GM21723 (cell line): Measurements from ENCODE around the gene STKLD1.
"Not testable (repeated sequence)": the region's sequence is repeated elsewhere in the genome, so short reads cannot be mapped to it uniquely, and the experiment has no call there.

Source experiments
- ATAC-seq: cut with Tn5 transposase; IDR thresholded peaks from one replicate; pipeline ENCODE4 v1.9.1; 2021; ENCODE audit warnings: mild to moderate bottlenecking, moderate library complexity; ENCODE audit not compliant: unreplicated experiment

STKLD1 gene

DNA sequence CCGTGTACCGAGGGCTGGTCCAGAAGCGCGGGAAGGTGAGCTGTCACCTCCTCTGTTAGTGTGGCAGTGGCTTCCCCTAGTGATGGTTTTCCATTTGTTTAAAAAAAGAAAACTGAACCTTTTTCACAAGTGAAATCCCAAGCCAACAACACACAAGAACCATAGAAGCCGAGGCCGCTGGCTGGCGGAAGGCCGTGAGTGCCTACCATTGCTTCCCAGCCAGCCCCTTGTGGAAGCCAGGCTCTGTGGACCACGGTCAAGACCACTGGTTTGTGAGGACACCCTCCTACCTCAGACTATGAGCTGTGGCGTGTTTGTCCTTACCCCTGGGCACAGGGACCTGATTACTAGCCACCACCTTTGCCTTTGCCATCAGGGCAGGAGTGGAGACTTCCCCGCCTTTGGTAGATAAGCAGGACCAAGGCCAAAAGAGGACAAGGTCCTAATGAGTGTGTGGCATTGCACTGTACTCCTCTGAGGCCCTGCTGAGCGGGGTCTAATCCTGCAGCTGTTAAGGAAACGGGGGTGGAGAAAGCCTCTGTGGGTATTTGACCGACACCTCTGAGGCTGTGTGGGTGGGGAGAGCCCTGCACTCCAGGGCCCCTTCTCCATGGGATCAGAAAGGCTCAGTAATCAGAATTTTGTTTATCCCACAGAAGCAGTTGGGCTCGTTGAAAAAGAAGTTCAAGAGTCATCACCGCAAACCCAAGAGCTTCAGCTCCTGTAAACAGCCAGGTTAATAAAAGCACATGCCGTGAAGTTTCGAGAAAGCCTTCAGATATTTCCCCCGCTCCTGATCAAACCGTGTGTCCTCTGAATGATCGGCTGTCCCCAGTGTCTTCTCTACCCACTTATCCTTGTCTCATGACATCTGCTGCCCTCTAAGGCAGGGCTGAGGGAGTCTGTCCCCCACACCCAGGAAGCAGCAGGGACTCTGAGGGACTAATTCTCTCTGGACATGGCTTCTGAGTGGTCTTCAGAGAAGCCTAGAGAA is 15.5 kb upstream of the STKLD1 start:
- no peak for ATAC-seq

DNA sequence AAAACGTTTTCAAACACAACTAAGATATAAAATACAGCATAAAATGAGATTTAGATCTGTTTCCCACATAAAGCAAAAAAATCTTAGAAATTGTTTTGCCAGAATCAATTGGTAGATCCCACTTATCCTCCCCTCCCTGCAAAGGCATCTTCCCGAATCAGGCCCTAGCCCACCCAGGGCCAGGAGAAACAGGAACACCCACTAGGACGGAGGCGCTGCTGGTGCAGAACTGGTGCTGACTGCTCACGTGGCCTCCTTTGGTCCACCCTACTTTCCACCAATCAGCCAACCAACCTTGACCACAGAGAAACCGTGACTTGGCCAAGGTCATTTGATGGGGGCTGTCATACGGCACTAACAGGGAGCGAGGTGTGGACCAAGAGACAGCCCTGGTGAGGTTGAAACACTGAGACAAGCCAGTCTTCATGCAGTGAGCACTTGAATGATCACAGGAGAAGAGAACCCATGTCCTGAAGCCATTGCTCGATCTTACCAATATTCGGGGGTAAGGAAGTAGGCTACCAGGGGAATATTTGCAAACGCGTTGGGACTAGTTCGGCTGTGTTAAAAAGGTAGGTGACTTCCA is 14.6 kb upstream of the STKLD1 start:
- no peak for ATAC-seq

GRCh38 chr9:133362359-133363044 is 13.7 kb upstream of the STKLD1 start:
- no peak for ATAC-seq

- ATAC-seq: no peak
These were observed 9.7 kb upstream of the STKLD1 start for GRCh38 chr9:133366435-133366834.

DNA sequence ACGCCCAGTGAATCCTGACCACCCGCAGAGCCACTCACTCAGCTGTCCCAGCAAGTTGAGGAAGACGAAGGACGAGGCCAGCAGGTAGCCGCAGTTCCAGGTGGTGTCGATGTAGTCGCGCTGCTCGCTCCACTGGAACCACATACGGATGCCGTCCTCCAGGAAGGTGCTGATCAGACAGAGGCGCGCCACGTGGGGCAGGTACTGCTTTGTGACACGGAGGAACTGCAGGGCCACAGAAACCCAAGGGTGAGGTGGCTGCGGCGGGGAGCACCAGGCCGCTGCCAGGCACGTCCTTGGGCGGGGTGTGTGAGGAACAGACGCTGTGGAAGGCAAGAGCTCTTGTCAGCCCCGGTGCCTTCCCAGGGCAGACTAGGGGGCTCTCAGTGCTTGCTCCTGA is 8.9 kb upstream of the STKLD1 start:
- no peak for ATAC-seq

- ATAC-seq: no peak
These were observed 8.4 kb upstream of the STKLD1 start for GRCh38 chr9:133367778-133368177.

DNA sequence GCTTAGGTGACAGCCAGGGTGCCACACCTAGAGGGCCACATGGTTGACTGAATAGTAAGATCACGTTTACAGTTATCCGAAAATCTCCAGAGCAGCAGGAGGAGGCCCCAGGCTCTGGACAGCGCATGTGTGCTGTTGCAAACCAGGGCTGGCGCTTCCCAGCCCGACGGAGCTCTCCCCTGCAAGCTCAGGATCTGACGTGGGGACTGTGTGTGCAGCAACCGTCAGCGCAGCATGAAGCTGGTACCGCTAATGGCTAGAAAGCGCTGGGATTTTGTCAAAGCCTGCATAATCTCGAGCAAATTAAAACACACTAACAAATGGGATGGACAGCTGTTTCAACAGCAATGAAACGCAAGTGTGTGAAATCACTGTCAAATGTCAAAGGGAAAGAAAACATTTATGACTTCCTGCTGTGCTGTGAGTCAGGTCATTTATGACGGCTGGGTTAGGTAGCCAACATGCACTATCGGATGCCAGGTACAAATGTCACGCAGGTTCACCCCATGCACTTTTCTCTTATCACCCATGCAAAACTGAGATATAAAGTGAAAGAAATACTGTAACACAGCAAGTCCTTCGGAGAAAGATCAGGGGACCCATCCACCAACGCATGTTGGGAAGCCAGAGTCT is 7.8 kb upstream of the STKLD1 start:
- ATAC-seq: no peak

DNA sequence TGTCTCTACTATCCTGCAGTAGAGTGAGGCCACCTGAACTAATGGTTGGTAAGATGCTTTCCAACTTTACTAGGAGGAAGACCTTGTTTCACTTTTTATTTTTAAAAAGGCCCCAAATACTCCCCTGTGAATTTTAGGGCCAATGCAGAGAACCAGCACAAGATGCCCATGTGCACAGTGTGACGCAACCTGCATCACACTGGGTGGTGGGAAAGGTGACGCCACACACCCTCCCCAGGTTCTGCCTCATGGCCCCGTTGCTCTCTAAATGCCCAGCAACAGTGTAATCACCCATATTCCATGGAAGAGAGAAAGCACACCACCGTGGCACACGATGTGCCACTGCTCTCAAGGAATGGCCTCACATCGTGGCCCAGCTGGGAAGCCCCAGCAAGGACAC is 6.7 kb upstream of the STKLD1 start:
- no peak for ATAC-seq

- ATAC-seq: no peak
These were observed 6.2 kb upstream of the STKLD1 start for GRCh38 chr9:133369933-133370332.

DNA sequence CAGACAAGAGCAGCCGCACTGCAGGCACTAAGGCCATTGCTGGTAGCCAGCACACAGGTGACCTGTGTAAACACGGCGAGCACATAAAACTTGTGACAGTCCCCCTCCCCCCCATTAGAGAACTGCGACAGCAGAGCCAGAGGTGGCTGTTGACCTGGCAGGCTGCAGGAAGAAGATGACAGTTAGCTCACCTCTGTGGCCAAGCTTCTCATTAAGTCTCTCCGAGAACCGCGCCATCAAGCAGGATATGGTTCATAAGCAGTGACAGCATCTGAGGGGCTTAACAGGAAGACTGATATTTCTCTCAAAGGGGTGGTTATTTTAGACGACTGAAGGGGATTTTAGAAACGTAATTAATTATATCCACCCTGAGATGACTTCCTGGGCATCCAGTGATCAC is 5.5 kb upstream of the STKLD1 start:
- ATAC-seq: no peak

- ATAC-seq: no peak
These were observed 4.9 kb upstream of the STKLD1 start for GRCh38 chr9:133371261-133371711.

DNA sequence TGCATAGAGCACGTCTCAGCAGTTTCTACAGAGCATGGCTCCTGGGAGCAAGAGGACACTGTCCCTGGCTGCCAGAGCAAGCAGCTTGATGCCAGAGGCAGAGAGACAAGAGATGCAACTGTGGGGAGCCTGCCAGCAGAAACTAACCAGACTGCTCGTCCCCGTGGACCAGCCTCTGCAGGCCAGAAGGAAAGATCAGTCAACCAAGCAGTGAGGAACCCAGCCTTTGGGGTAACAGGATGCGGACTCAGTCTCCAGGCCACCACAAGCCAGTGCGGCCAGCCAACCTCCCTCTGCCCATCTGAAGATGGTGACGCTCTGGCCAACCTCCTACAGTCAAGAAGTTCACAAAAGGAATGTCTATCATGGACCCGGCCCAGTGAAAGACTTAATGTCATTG is 4.0 kb upstream of the STKLD1 start:
- ATAC-seq: no peak

DNA sequence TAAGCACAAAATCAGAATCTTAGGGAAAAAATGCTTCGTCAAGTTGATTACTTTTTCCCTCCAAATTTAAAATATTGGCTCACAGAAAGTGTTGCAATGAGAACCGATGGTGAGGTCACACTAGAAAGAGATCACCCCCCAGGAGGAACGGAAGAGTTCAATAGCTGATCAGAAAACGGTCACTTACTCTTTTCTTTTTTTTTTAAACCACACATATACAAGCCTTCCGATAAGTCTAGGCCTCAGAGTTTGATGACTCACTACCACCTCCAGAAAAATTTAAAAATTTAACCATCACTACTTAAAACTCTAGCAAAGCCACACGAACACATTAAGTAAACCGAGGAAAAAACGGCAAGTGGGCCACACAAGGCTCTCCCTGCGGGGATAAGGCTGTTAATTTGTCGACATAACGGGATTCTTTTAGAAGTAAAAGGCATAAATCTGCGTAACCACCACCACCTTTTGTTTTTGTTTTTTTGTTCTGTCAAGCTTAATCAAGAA is 1.5 kb upstream of the STKLD1 start:
- no peak for ATAC-seq

DNA sequence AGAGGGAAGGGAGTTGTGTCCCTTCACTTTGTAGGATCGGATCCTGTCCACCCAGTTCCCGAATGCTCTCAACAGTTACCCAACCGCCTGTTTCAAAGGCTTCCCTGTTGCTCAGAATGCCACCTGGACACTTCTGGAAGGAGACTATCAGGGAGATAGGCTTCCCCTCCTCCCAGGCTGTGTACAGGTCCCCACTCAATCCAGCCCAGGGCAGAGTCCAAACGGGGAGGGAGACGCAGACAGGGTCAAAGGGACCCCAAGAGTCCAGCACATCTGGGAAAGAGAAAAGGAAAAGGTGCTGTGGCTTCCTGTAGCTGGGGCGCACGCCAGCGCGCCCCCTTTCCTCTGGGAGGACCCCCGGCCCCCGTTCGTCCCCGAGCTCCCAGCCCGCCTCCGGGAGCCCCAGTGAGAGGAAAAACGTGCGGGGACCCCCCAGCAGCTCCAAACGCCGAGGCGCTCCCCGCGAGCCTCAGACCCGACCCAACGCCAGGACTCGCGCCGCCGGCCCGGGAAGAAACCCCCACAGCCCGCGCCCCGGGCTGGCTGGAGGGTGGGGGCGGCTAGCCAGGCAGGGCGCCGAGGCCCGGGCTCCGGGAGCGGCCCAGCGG is 946 bp upstream of the STKLD1 start:
- peak; percentile 23 for ATAC-seq

DNA sequence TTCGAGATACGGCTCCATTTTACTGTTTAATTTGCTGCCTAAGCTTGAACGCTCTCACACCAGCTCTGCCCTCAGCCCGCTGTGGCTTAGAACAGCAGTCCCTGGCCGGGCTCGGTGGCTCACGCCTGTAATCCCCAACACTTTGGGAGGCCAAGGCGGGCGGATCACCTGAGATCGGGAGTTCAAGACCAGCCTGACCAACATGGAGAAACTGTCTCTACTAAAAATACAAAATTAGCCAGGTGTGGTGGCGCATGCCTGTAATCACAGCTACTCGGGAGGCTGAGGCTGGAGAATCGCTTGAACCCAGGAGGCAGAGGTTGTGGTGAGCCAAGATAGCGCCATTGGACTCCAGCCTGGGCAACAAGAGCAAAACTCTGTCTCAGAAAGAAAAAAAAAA is 1.1 kb downstream of the STKLD1 start:
- ATAC-seq: not testable (repeated sequence)

GRCh38 chr9:133377721-133378216 is 1.6 kb downstream of the STKLD1 start:
- no peak for ATAC-seq

GRCh38 chr9:133378408-133378962 is 2.3 kb downstream of the STKLD1 start:
- ATAC-seq: no peak

DNA sequence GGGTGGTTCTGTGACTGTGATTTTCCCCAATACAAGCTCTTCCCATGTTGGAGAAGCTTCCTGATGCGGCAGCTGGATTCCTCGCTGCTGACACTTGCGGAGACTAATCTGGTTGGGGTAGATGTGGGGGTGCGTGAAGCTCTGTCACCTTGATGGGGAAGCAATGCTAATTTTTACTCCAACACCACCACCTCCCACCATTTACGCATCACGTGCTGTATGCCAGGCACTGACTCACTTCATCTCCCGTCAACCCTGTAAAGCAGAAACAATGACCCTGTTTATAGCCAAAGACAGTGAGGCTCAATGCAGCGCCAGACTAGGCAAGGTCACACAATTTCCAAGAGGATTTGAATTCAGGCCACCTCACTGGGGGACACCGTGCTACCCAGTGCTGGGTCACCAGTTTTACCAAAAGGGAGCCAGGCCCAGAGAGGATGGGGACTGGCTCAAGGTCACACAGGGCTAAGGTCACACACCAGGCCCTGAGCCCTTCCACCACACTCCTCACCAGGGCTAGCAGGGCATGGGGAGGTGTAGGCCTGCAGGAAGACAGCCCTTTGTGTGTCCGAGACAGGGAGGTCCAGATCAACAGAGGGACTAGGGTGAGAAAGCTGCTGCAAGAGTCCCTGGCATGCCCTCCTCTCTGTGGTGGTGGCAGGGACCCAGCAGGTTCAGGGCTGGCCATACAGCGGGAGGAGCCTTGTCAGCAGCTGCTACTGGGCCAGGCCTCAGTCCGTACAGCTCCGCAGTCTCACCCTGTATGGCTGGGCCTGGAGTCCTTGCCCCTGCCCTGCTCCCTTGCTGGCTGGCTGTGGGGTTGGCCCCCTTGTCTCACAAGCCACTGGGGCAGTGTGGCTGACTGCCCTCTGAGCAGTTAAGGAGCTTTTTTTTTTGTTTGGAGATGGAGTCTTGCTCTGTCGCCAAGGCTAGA is 3.3 kb downstream of the STKLD1 start:
- ATAC-seq: no peak

DNA sequence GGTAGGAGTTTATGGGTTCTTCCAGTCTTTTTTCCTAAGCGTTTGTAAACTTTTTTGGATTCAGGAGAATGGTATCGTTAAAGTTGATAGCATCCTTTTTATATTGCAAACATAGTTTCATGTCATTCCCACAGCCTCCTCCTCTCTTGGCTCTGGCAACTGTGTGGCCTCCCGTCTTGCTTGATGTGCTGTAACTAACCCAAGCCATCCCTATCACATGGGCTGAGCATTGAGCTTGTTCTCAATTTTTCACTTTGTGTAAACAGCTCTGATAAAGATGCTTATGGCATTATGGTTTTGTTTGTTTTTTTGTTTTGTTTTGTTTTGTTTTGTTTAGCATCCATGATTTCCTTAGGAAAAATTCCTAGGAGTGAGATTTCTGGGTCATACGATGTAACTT is 4.6 kb downstream of the STKLD1 start:
- no peak for ATAC-seq
